Activated CD4-positive, alpha-beta T cell treated with anti-CD3 and anti-CD28 coated beads, Interleukin-2, amount 10 ng/mL, durations not matched to agents 7 days and 5 days (primary cell): ENCODE measurements around the gene TPD52L1. TPM values are rescaled to one million over a fixed set of nuclear protein-coding genes. Genes with fewer than 3 reads are reported as not detected.

Source experiments
- CTCF ChIA-PET: fragments of 350-600 bp; sonication (Branson Sonifier 250); formaldehyde crosslinking; loops from one replicate; lab custom pipeline; 2021; ENCODE audit warnings: antibody characterized with exemption; lab: Charles Lee
- POLR2A ChIA-PET: fragments of 350-600 bp; sonication (Branson Sonifier 250); formaldehyde crosslinking; loops from one replicate; lab custom pipeline; 2021; ENCODE audit warnings: antibody characterized with exemption; lab: Charles Lee
- DNase-seq: peaks from one replicate; pipeline ENCODE4 v3.0.0-alpha.2; 2020
- H3K27ac Mint-ChIP-seq: one replicate; pipeline ENCODE4 v1.8.0; 2021; ENCODE audit warnings: mild to moderate bottlenecking, moderate library complexity, mixed read lengths
- H3K27me3 Mint-ChIP-seq: one replicate; pipeline ENCODE4 v1.8.0; 2021; ENCODE audit warnings: mixed read lengths
- H3K36me3 Mint-ChIP-seq: one replicate; pipeline ENCODE4 v1.8.0; 2021; ENCODE audit warnings: low read depth, mixed read lengths
- H3K4me1 Mint-ChIP-seq: one replicate; pipeline ENCODE4 v1.8.0; 2021; ENCODE audit warnings: mixed read lengths
- H3K4me3 Mint-ChIP-seq: one replicate; pipeline ENCODE4 v1.8.0; 2021; ENCODE audit warnings: mild to moderate bottlenecking, moderate library complexity, mixed read lengths
- H3K9me3 Mint-ChIP-seq: one replicate; pipeline ENCODE4 v1.8.0; 2021; ENCODE audit warnings: mixed read lengths
- total RNA-seq, 2 experiments: library from RNA; stranded (reverse); gene quantifications; one replicate each; pipeline ENCODE4 v1.2.3, GENCODE V29; 2021

TPD52L1 gene
- total RNA-seq, 2 experiments from 2014 or later = not detected

DNA sequence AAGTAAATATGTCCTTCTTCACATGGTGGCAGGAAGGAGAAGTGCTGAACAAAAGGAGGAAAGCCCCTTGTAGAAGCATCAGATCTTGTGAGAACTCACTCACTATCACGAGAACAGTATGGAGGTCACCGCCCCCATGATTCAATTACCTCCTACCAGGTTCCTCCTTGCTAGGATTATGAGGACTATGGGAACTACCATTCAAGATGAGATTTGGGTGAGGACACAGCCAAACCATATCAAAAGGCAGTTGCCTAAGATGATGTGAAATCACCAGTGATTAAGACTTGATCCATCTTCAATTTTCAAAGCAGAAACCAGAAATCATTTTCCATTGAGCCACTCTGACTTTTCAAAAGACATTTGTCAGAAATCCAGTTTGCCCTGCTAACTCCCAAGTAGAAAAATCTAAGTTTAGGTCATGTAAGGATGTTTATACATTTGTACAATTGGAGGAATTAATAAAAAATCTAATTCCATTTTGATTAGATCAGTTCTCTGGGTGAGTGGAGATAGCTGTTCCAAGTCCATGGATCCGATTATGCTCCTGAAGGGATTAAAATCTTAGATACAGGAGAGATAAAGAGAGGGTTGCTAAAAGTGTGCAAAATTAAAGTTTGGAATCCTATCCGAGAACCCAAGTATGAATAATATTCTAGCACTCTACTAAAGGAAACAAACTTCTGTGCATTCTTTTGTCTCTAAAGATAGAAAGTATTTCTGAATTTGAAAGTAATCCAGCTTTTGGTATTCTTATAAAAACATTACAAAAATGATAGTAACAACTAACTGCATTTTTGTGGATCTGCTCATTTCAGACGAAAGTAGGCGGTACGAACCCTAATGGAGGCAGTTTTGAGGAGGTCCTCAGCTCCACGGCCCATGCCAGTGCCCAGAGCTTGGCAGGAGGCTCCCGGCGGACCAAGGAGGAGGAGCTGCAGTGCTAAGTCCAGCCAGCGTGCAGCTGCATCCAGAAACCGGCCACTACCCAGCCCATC lies 108.7 kb downstream of the TPD52L1 start:
- no peak for DNase-seq
- no peak overlapping the region for H3K4me3 Mint-ChIP-seq
- H3K27me3 Mint-ChIP-seq = no peaks in the 10 kb centered on the region
- CTCF ChIA-PET = no interaction called here
- POLR2A ChIA-PET = no interaction called here
- H3K27ac Mint-ChIP-seq = no peak overlapping the region
- no peaks in the 10 kb centered on the region for H3K4me1 Mint-ChIP-seq
- H3K9me3 Mint-ChIP-seq = no peaks in the 10 kb centered on the region
- no peaks in the 10 kb centered on the region for H3K36me3 Mint-ChIP-seq

GRCh38 chr6:125264476-125264875 lies 110.9 kb downstream of the TPD52L1 start:
- no peak for DNase-seq
- ChIA-PET CTCF (interaction anchor here (0.8 kb wide), 1 partner anchor 10 kb away, joined by 3 read pairs; no protein-coding TSS in a partner anchor), POLR2A (no interaction called here)
- Mint-ChIP-seq H3K9me3 (no peaks in the 10 kb centered on the region), H3K4me3 (no peak overlapping the region), H3K27me3 (no peaks in the 10 kb centered on the region), H3K36me3 (no peaks in the 10 kb centered on the region), H3K27ac (no peak overlapping the region), H3K4me1 (no peaks in the 10 kb centered on the region)

GRCh38 chr6:125267806-125268523 lies 114.4 kb downstream of the TPD52L1 start:
- Mint-ChIP-seq H3K27me3 (no peaks in the 10 kb centered on the region), H3K4me1 (no peaks in the 10 kb centered on the region), H3K27ac (no peak overlapping the region), H3K9me3 (no peaks in the 10 kb centered on the region), H3K4me3 (no peak overlapping the region), H3K36me3 (peaks cover 15% of the 10 kb centered on the region)
- POLR2A ChIA-PET = no interaction called here
- DNase-seq = no peak
- CTCF ChIA-PET = no interaction called here

DNA sequence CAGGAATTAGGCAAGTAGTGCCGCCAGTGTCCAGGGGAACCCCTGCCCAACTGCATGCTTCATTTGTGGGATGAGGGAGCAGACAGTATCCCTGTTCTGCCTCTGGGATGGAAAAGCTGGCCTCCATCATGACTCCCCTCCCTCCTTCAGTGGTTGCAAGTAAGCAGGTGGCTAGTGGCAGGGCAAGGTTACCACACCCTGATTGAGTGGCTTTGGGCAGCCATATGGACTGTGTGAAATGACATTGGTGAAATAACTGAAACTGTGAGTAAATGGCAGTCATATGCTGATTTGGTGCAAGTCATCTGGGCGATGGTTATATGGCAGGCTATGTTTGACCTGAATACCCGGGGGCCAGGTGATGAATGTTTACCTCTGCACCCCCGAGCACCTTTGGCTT lies 115.2 kb downstream of the TPD52L1 start:
- no peak for DNase-seq
- ChIA-PET POLR2A (no interaction called here), CTCF (no interaction called here)
- H3K4me3 Mint-ChIP-seq = no peak overlapping the region
- H3K27ac Mint-ChIP-seq = no peak overlapping the region
- H3K9me3 Mint-ChIP-seq = no peaks in the 10 kb centered on the region
- H3K4me1 Mint-ChIP-seq = no peaks in the 10 kb centered on the region
- H3K27me3 Mint-ChIP-seq = no peaks in the 10 kb centered on the region
- H3K36me3 Mint-ChIP-seq = peaks cover 19% of the 10 kb centered on the region

GRCh38 chr6:125269328-125269985 lies 115.9 kb downstream of the TPD52L1 start:
- CTCF ChIA-PET = no interaction called here
- H3K9me3 Mint-ChIP-seq = no peaks in the 10 kb centered on the region
- H3K27me3 Mint-ChIP-seq = no peaks in the 10 kb centered on the region
- H3K4me1 Mint-ChIP-seq = no peaks in the 10 kb centered on the region
- peaks cover 26% of the 10 kb centered on the region for H3K36me3 Mint-ChIP-seq
- no peak overlapping the region for H3K27ac Mint-ChIP-seq
- POLR2A ChIA-PET = no interaction called here
- no peak overlapping the region for H3K4me3 Mint-ChIP-seq
- DNase-seq = no peak

- no peaks in the 10 kb centered on the region for H3K27me3 Mint-ChIP-seq
- DNase-seq = no peak
- ChIA-PET CTCF (no interaction called here), POLR2A (no interaction called here)
- peaks cover under 1% of the 10 kb centered on the region for H3K4me1 Mint-ChIP-seq
- H3K27ac Mint-ChIP-seq = no peak overlapping the region
- no peak overlapping the region for H3K4me3 Mint-ChIP-seq
- H3K9me3 Mint-ChIP-seq = no peaks in the 10 kb centered on the region
- peaks cover 34% of the 10 kb centered on the region for H3K36me3 Mint-ChIP-seq
Measured at GRCh38 chr6:125270380-125270779, 116.8 kb downstream of the TPD52L1 start.

DNA sequence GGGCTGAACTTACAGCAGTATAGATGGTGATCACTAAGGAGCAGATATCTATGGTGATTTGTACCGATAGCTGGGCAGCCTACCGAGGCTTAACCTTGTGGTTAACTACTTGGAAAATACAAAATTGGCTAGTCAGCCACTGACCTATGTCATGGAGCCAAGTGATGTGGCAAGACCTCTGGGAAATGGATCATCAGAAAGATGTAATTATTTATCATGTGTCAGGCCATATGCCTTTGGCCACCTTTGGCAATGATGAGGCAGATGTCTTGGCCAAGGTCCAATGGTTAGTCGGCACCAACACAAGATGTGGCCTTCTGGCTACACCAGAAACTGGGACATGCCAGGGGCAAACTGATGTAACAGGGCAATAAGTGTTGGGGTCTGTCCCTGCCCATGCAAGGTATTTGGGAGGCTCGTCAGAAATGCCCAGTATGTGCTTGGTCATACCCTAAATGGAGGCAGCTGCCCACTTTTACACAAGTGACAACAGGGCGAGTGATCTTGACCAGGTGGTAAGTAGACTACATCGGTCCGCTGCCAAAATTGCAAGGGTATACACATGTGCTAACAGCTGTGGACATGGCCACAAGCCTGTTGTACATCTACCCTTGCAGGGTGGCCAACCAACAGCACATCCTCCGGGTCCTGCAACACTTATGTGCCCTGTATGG lies 118.0 kb downstream of the TPD52L1 start:
- Mint-ChIP-seq H3K27me3 (no peaks in the 10 kb centered on the region), H3K4me3 (no peak overlapping the region), H3K9me3 (no peaks in the 10 kb centered on the region), H3K36me3 (peaks cover 44% of the 10 kb centered on the region), H3K4me1 (peaks cover 11% of the 10 kb centered on the region), H3K27ac (no peak overlapping the region)
- DNase-seq = no peak
- POLR2A ChIA-PET = no interaction called here
- CTCF ChIA-PET = no interaction called here

DNA sequence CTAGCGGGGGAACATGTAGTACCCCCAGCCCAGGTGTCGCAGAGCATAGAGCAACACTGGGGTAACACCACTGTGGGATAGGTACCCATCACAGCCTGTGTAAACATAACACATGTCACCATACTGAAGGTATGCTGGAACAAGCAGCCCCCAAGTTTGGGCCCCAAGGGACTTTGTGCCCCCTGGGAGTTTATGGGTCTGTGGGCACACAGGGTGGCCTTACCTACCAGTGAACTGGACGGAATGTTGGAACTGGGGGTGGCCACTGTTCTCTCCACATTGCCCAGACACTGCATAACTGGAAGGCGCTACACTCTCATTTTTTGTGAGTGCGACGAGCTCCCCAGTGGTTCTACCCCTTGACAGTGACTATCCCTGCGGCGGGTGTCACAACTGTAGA lies 119.7 kb downstream of the TPD52L1 start:
- Mint-ChIP-seq H3K36me3 (peaks cover 51% of the 10 kb centered on the region), H3K9me3 (no peaks in the 10 kb centered on the region), H3K27me3 (no peaks in the 10 kb centered on the region), H3K27ac (no peak overlapping the region), H3K4me1 (peaks cover 13% of the 10 kb centered on the region), H3K4me3 (no peak overlapping the region)
- ChIA-PET POLR2A (no interaction called here), CTCF (interaction anchor here (1.5 kb wide), 1 partner anchor 8 kb away, joined by 3 read pairs; no protein-coding TSS in a partner anchor)
- DNase-seq = no peak

- Mint-ChIP-seq H3K36me3 (peaks cover 57% of the 10 kb centered on the region), H3K9me3 (no peaks in the 10 kb centered on the region), H3K4me3 (no peak overlapping the region), H3K27me3 (no peaks in the 10 kb centered on the region), H3K4me1 (peaks cover 17% of the 10 kb centered on the region), H3K27ac (no peak overlapping the region)
- CTCF ChIA-PET = interaction anchor here (1.5 kb wide), 1 partner anchor 9 kb away, joined by 3 read pairs; no protein-coding TSS in a partner anchor
- POLR2A ChIA-PET = no interaction called here
- DNase-seq = no peak
Measured at GRCh38 chr6:125273965-125274364, 120.4 kb downstream of the TPD52L1 start.

GRCh38 chr6:125274935-125275334 lies 121.4 kb downstream of the TPD52L1 start:
- peaks cover 64% of the 10 kb centered on the region for H3K36me3 Mint-ChIP-seq
- H3K27me3 Mint-ChIP-seq = no peaks in the 10 kb centered on the region
- DNase-seq = no peak
- H3K4me1 Mint-ChIP-seq = peaks cover 19% of the 10 kb centered on the region
- H3K27ac Mint-ChIP-seq = no peak overlapping the region
- ChIA-PET CTCF (interaction anchor here (1.5 kb wide), 1 partner anchor 10 kb away, joined by 3 read pairs; no protein-coding TSS in a partner anchor), POLR2A (no interaction called here)
- no peak overlapping the region for H3K4me3 Mint-ChIP-seq
- H3K9me3 Mint-ChIP-seq = no peaks in the 10 kb centered on the region

- H3K27ac Mint-ChIP-seq = no peak overlapping the region
- CTCF ChIA-PET = no interaction called here
- H3K36me3 Mint-ChIP-seq = peaks cover 72% of the 10 kb centered on the region
- POLR2A ChIA-PET = no interaction called here
- DNase-seq = no peak
- peaks cover 19% of the 10 kb centered on the region for H3K4me1 Mint-ChIP-seq
- H3K27me3 Mint-ChIP-seq = no peaks in the 10 kb centered on the region
- H3K4me3 Mint-ChIP-seq = no peak overlapping the region
- H3K9me3 Mint-ChIP-seq = no peaks in the 10 kb centered on the region
Measured at GRCh38 chr6:125275779-125276178, 122.2 kb downstream of the TPD52L1 start.

DNA sequence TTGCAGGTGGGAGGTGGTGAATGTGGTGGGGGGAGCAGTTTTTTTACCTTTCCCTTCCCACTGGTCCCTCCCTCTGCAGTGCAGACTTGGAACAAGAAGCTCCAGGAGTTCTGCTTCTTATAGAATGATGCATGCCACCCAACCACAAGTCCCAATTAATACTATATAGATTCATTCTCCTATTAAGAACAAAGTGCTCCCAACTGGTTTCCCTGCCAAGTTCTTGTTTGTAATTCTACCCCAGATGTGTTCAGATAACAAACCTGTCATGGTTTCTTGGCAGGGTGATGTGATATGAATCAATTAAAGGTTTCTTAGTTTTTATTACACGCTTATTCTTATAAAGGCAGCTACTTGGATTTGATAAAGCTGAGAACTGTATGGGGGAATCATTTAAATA lies 124.3 kb downstream of the TPD52L1 start:
- Mint-ChIP-seq H3K4me3 (no peak overlapping the region), H3K4me1 (peaks cover 19% of the 10 kb centered on the region), H3K27me3 (no peaks in the 10 kb centered on the region), H3K9me3 (peaks cover 10% of the 10 kb centered on the region), H3K27ac (no peak overlapping the region), H3K36me3 (peaks cover 78% of the 10 kb centered on the region)
- ChIA-PET POLR2A (no interaction called here), CTCF (no interaction called here)
- no peak for DNase-seq
